H7 (cell line): ENCODE data around the gene ACSL3. TPM values are rescaled to one million over a fixed set of nuclear protein-coding genes. Genes with fewer than 3 reads are reported as not detected.

Experiments used
- DNase-seq: peaks from one replicate; pipeline ENCODE4 v3.0.0; 2012
- H3K27me3 ChIP-seq: 2 replicates; pipeline ENCODE4 v1.6.0; 2011; ENCODE audit warnings: mild to moderate bottlenecking, low read length; ENCODE audit not compliant: control insufficient read depth, insufficient read depth
- H3K36me3 ChIP-seq: replicated peaks from 2 replicates; pipeline ENCODE4 v1.5.1; 2011; ENCODE audit warnings: low read length; ENCODE audit not compliant: control insufficient read depth, insufficient read depth
- H3K4me3 ChIP-seq: 2 replicates; pipeline ENCODE4 v1.5.1; 2011; ENCODE audit warnings: low read depth, mild to moderate bottlenecking, control low read depth, low read length, moderate library complexity; ENCODE audit not compliant: insufficient read depth
- total RNA-seq: library from RNA; depleted of rRNA; stranded (reverse); fragments of >200 nt; shearing (Covaris generic); gene quantifications from 2 replicates; pipeline ENCODE4 v1.2.3, GENCODE V29; 2014

Gene ACSL3
- total RNA-seq, 1 experiment from 2014 or later = 83.5 TPM

DNA sequence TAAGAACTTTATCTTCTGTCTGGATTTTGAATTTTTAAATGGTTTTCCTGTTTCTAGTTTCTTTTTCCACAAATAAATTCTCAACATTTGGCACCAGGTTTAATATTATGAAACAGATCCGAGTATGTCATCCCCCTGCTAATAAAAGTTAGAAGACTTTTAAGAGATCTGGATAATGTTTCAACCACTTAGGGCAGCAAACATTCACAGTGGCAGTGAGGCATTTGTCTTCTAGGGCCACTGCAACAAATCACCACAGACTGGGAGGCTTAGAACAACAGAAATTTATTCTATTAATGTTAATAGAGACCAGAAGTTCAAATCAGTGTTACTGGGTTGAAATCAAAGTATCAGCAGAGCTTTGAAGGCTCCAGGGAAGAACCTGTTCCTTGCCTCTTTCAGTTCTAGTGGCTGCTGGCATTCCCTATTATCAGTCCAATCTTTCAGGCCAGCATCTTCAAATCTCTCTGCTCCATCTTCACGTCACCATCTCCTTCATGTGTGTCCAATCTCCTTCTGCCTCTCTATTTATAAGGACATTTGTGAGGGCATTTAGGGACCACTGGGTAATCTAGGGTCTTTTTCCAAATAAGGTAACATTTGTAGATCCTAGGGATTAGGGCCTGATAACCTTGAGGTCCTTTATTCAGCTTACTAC is 23.4 kb downstream of the ACSL3 start:
- no peaks in the 10 kb centered on the region for H3K36me3 ChIP-seq
- no peaks in the 10 kb centered on the region for H3K27me3 ChIP-seq
- DNase-seq = no peak
- no peak overlapping the region for H3K4me3 ChIP-seq

DNA sequence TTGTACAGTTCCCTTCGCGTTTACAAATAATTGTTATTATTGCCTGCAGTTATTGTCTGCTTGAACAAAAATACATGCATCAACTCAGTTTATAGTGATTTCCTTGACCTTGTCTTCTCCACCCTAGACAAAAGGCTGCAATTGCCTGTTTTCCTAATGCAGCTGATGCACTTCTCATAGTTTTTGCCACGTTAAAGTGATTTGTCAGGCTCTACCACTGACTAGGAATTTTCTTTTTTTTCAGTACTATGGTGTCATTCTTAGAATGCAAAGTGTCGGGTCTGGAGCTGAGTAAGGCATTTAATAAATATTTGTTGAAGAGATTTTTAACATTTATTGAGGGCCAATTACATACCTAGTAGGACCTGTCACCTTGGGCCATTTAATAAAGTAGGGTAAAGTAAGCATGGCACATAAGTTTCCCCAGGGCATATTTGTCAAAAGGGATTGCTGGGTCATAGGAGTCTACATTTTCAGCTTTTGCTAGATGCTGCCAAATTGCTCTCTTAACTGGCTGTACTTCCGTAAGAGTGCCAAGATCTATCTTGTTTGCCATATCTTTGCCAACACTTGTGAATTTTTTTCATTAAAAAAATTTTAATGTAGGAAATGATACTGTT is 24.1 kb downstream of the ACSL3 start:
- Histone ChIP-seq H3K36me3 (no peaks in the 10 kb centered on the region), H3K4me3 (no peak overlapping the region), H3K27me3 (no peaks in the 10 kb centered on the region)
- no peak for DNase-seq

DNA sequence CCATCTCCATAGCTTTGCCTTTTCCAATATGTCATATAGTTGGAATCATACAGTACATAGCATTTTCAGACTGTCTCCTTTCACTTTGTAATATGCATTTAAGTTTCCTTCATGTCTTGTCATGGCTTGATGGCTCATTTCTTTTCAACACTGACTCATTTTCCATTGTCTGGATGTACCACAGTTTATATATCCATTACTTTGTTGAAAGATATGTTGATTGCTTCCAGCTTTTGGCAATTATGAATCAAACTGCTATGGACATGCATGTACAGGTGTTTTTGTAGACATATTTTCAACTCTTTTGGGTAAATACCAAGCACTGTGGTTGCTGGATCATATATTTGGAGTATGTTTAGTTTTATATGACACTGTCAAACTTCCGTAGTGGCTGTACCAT is 26.3 kb downstream of the ACSL3 start:
- Histone ChIP-seq H3K4me3 (no peak overlapping the region), H3K36me3 (no peaks in the 10 kb centered on the region), H3K27me3 (no peaks in the 10 kb centered on the region)
- DNase-seq = no peak

DNA sequence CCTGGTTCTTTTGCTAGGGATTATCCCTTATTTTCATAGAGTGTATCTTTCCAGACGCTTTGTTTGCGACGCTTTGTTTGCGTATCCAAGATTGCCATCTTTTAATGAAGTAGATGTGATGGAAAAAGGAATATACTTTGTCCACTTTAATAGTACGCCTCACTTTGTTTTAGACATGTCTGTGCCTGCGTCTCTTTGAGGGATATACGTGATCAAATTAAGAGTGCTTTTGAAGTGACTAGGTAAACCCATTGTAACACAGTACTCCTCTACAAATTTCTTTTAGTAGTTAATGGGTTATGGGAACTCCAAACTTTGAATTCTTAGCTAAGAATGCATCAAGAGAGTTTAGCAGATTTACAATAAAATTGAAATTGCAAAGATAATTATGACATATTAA is 27.9 kb downstream of the ACSL3 start:
- DNase-seq = no peak
- no peaks in the 10 kb centered on the region for H3K27me3 ChIP-seq
- H3K36me3 ChIP-seq = no peaks in the 10 kb centered on the region
- no peak overlapping the region for H3K4me3 ChIP-seq

DNA sequence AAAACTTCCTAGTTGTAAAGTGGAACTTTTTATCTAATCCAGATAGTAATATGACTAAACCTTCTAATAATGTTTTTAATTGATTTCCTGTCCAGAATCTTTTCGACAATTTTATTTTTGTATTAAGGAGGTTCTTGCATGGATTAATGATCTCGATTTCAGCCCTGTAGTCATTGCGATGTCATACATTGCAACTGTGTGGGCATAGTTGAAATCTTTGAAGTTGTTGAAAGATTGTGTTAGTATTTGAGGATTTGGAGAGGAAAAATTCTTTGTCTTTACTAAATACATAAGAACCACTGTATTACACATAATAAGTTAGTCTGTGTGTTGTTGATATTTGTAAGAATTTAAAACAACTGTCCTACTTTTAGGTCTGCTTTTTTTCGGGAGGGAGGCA is 31.1 kb downstream of the ACSL3 start:
- Histone ChIP-seq H3K36me3 (no peaks in the 10 kb centered on the region), H3K4me3 (no peak overlapping the region), H3K27me3 (no peaks in the 10 kb centered on the region)
- no peak for DNase-seq

DNA sequence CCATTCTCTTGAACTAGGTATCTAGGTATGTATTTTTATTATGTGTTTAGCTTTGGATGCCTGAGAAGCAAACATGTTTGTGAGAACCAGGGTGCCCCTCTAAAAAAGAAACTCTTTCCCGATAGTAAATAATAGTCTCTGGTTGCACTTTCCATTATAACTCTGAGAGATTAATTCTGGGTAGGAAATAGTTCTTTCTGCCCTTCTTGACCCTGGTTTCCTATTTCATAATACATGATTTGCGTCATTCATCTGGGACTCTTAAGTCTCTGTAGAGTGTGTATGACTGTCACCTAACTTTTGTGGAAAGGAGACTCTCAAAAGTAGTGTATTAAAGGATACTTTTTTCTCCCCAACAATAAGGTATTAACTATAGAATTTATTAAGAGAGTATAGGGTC is 31.5 kb downstream of the ACSL3 start:
- Histone ChIP-seq H3K27me3 (no peaks in the 10 kb centered on the region), H3K4me3 (no peak overlapping the region), H3K36me3 (no peaks in the 10 kb centered on the region)
- no peak for DNase-seq

DNA sequence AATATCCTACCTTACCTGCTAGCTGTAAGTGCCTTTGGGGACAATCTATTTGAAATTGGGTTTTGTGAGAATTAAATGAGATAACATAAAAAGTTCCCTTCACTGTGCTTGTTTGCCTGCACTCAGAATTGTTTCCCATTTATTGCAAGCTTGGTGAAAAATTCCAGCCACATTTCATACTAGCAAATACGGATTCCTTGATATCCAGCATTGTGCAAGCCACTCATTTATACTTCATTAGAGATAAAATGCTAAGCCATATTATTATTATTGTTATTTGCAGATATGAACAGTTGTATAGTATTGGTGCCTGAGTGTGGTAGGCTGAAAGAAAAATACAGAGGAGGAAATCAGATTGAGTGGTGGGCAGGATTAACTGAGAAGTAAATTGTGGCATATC is 31.9 kb downstream of the ACSL3 start:
- Histone ChIP-seq H3K4me3 (no peak overlapping the region), H3K36me3 (no peaks in the 10 kb centered on the region), H3K27me3 (no peaks in the 10 kb centered on the region)
- DNase-seq = no peak

DNA sequence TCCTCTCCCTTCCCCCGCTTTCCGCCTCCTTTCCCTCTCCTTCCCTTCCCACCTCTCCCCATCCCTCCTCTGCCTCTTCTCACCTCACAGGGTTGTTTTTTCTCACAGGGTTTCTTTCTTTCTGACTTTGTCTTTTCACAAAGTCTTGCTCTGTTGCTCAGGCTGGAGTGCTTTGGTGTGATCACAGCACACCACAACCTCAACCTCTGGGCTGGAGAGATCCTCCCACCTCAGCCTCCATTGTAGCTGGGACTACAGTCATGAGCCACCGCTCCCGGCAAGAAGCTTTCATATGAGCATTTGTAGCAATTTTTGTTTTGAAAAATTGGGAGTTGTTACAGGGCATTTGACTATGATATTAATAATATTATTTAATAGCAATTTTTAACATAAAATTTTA is 32.9 kb downstream of the ACSL3 start:
- Histone ChIP-seq H3K27me3 (no peaks in the 10 kb centered on the region), H3K36me3 (no peaks in the 10 kb centered on the region), H3K4me3 (no peak overlapping the region)
- no peak for DNase-seq

DNA sequence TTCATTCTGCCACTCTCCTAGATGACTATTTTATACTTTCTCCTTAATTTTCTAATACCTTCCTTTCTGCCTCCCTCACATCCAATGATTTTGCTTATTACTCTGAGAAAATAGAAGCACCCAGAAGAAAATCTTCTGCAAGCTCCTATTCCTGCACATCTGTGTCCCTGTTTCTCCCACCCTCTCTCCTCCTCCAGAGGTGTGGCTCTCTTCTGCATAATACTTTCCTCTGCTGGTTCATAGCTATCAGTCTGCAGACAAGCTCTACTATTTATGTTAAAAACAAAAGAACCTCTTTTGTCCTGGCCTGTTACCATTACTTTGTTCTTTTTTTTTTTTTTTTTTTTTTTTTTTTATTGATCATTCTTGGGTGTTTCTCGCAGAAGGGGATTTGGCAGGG is 34.3 kb downstream of the ACSL3 start:
- DNase-seq = no peak
- Histone ChIP-seq H3K4me3 (no peak overlapping the region), H3K36me3 (no peaks in the 10 kb centered on the region), H3K27me3 (no peaks in the 10 kb centered on the region)

DNA sequence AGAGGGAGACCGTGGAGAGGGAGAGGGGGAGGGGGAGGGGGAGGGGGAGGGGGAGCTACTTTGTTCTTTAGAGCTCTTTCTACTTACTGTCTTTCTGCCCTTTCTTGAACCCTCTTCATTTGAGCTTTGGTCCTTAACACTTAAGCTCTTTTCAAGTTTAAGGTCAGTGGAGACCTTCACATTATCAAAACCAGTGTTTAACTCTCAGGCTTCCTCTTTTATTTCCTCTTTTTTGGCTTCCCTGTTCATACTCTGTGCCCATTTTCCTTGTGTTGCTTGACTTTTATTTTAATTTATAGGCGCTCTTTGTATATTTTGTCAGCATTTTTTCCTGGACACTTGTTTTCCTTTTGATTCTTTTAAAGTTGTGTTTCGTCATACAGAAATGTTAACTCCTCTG is 37.1 kb downstream of the ACSL3 start:
- Histone ChIP-seq H3K27me3 (no peaks in the 10 kb centered on the region), H3K4me3 (no peak overlapping the region), H3K36me3 (no peaks in the 10 kb centered on the region)
- no peak for DNase-seq

DNA sequence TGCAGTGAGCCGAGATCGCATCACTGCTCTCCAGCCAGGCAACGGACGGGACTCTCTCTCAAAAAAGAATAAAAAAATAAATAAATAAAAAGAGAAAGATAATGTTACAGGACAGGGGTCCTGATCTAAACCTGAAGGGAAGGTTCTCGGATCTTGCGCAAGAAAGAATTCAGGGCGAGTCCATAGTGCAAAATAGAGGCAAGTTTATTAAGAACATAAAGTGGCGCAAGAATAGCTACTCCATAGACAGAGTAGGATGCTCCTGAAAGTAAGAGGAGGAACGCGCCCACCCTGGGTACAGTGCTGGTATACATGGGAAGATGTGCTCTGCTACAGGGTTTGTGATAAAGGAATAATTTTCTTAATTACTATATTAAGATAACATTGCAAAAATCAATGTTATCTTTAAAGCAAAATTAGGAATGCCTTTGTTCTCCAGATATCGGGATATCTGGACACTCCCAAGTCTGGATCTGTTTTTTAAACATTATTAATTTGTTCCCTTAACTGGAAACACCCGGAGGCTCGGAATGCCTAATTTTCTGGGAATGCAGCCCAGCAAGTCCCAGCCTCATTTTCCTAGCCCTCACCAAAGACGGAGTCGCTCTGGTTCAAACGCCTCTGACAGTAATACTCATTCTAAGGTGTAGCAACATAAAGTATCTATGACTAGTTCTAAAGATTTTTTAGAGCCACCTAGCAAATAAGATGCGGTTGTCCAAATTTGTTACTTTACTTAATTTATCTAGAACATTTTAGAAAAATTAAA is 38.8 kb downstream of the ACSL3 start:
- no peak for DNase-seq

DNA sequence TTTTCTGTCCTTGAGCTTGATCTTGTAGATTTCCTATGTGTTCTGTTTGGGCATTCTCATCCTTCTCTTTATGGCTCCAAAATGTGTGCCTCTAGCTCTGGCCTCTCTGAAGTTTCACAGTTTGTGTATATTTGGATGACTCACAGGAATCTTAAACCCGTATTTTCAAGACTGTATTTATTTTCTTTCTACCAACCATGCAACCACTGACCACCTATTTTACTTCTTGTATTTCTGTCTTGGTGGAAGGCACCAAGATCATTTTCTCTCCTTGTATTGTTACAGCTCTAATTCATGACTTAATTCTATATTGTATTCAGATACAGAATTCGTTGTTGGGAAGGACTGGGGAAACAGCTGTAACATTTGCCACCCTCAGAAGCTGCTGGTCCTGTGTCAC is 39.5 kb downstream of the ACSL3 start:
- Histone ChIP-seq H3K4me3 (no peak overlapping the region), H3K27me3 (no peaks in the 10 kb centered on the region), H3K36me3 (no peaks in the 10 kb centered on the region)
- DNase-seq = no peak

More for the DNA sequence above, 38.8 kb downstream of the ACSL3 start:
- H3K36me3 ChIP-seq = no peaks in the 10 kb centered on the region
- no peak overlapping the region for H3K4me3 ChIP-seq
- no peaks in the 10 kb centered on the region for H3K27me3 ChIP-seq

DNA sequence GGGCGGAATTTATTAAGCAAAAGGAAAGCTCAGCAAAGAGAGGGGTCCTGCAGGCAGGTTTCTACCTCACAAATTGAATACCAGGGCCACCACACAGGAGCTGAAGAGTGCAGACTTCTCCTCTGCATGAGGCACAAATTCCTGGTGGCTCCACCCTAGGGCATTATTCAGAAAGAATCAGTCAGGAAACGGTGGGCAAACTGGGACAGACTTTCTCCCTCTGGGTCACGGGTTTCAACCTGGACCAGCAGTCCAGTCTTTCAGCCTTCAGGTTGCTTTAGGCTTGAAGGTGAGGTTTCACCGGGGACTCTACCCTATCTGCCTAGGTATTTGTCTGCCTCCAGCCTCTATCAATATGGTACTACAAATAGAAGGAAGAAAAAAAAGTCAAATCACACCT is 41.8 kb downstream of the ACSL3 start:
- Histone ChIP-seq H3K27me3 (no peaks in the 10 kb centered on the region), H3K4me3 (no peak overlapping the region), H3K36me3 (no peaks in the 10 kb centered on the region)
- no peak for DNase-seq

DNA sequence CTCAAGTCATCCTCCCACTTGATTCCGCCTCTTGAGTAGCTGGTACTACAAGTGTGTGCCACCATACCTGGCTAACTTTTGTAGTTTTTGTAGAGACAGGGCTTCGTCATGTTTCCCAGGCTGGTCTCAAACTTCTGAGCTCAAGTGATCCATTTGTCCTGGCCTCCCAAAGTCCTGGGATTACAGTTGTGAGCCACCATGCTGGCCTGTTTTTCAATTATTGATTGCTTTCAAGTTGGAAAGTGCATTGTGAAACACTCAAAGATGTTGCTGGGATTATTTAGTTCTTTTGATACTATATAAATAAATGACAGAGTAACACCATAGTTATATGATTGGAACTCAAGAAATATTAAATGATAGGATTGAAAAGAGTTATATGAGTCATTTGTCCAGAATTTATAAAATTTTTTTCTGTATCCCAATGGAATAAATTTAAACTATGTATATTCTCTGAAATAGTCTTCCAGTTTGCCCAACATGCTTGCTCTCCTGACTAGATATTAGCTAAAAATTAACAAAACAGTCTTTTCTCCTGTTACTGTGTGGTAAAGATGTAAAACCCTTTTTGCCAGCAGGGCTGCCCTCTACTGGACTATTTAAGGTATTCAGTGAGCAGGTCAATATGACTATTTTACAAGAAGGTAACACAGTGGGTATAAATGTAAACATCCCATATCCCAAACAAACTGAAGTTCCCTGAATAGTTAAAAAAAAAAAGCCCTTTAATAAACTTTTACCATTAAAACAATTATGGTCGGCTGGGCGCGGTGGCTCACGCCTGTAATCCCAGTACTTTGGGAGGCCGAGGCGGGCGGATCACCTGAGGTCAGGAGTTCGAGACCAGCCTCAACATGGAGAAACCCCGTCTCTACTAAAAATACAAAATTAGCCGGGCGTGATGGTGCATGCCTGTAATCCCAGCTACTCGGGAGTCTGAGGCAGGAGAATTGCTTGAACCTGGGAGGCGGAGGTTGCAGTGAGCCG is 42.7 kb downstream of the ACSL3 start:
- H3K36me3 ChIP-seq = no peaks in the 10 kb centered on the region
- peak; percentile 16 for DNase-seq
- no peak overlapping the region for H3K4me3 ChIP-seq
- no peaks in the 10 kb centered on the region for H3K27me3 ChIP-seq
